ENCODE measurements around the gene RPUSD1. TPM values are rescaled to one million over a fixed set of nuclear protein-coding genes. Genes with fewer than 3 reads are reported as not detected.

Gene RPUSD1
- total RNA-seq, 1 donor from 2014 or later: 7.8 TPM

DNA sequence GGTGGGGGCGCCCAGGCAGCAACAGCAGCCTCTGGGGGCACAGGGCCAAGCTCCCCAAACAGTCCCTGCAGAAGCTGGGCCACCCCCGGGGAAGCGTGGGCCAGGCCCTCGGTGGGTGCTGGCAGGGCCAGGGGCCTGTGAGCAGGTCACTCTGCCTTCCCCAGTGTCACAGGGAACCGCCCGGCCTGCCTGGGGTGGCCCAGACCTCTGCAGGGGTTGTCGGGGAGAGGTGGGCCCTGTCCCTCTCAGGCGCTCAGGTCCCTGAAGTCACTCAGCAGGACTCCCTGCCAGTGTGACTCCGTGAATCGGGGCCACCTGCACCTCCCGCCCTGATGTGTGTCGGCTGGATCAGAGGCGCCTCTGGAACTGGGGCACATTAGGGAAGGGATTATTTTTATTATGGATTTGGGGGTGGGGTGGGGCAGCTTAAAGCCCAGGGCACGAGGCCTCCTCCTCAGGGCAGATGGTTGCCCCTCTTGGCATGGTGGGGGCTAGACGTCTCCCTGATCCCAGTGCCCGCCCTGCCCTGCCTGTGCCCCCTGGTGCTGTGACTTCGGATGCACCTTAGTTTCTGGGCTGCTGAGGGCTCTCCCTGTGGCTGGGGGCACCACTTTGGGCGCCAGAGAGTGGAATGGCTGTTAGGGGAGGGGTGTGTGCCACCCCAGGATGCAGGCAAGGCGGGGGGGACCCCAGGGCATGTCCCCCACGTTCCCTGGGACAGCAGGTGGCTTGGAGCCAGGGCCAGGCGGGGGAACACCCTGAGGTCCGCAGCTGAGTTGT is 13.6 kb upstream of the RPUSD1 start:
- ATAC-seq (ENCODE audit: poor library complexity) (no peak), DNase-seq (no peak)
- intact Hi-C loops (cut with DNase I): no loop called here

DNA sequence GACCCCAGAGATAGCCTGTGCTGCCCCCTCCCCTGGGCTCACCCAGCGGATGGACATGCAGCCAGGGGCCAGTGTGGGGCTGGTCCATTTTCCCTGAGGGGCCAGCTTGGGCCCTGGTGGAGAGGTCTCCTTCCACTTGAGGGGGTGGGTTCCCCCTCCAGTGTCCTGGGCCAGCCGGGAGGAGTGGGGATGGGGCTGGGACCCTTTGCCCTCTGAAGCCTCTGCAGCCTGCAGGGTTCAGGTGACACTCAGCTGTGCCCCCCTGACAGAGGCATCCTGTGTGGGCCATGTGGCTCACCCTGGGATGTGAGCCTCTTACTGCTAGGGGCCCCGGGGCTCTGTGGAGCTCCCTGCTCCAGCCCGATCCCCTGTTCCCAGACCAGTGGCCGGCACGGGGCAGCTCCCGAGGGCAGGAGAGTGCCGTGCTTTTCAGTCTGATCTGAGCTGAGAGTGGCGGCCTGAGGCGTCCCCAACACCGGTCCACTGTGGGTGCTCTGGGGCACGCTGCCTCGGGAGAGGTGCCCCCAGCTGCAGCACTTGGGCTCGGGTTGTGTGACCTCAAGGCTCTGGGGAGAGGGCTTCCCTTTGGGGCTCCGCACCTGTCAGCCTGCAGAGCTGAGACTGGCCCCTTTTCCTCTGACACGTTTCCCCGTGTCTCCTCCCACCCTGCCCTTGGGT is 12.8 kb upstream of the RPUSD1 start:
- DNase-seq: no peak
- ATAC-seq (ENCODE audit: poor library complexity): no peak
- intact Hi-C loops (cut with DNase I): no loop called here

GRCh38 chr16:799948-800833 is 12.0 kb upstream of the RPUSD1 start, which contains the start of gene GNG13:
GNG13 (minus strand) TSS chr16:800734; CDS start chr16:799077, 1,657 bp downstream.
- intact Hi-C loops (cut with DNase I): no loop called here
- DNase-seq (no peak), ATAC-seq (ENCODE audit: poor library complexity) (no peak)

DNA sequence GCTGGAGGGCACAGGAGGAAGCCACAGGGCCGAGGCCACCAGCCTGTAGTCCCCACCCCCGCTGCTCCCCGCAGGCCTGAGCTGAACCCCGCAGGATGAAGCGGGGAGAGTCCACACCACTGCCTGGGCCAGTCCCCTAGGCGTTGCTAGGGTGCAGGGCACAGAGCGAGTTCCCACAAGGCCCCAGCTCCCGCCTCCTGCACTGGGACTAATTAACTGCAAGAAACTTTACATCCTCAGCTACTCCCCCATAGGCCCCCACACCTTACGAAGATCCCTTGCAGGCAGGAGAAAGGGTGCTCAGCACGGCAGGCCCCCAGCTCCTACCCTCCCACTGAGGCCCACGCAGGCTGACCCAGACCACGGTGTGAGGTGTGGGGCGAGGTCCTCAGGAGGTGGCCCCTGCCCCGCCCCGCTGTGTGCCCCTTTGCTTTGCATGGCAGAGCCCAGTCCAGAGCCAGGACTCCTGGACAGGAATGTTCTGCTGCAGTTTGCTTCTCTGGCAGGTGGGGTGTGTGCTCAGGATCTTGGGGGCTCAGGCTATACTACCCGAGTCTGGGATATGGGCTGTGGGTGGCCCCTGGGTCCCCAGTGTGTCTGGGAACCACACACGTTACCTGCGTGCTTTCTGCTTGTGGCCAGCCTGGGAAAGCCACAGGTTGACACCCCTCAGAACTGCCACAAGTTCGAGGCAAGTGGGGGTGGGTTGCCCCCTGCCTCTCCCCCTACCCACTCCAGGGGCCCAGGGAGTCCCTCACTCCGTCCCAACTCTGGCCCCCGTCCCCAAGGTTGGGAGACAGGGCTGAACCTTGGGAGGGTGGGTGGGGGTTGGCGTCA is 11.1 kb upstream of the RPUSD1 start:
- intact Hi-C loops (cut with DNase I): no loop called here
- DNase-seq (no peak), ATAC-seq (ENCODE audit: poor library complexity) (no peak)

- ATAC-seq (ENCODE audit: poor library complexity) (no peak), DNase-seq (no peak)
- intact Hi-C loops (cut with DNase I): no loop called here
Measured at GRCh38 chr16:798666-799065, 10.5 kb upstream of the RPUSD1 start.

DNA sequence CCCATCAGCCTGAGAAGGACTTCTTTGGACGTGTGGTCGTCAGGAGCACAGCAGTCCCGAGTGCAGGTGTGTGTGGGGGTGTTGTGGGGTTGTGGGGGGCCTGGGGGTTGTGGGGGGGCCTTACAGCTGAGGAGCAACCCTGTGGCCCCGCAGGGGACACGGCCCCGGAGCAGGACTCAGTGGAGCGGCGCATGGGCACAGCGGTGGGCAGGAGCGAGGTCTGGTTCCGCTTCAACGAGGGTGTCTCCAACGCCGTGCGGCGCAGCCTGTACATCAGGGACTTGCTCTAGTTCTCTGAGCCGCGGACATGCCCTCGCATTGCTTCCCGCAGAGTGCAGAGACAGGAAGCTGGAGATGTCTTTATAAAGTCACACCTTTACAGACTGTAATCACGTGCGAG is 9.5 kb upstream of the RPUSD1 start:
- ATAC-seq (ENCODE audit: poor library complexity): no peak
- intact Hi-C loops (cut with DNase I): no loop called here

DNA sequence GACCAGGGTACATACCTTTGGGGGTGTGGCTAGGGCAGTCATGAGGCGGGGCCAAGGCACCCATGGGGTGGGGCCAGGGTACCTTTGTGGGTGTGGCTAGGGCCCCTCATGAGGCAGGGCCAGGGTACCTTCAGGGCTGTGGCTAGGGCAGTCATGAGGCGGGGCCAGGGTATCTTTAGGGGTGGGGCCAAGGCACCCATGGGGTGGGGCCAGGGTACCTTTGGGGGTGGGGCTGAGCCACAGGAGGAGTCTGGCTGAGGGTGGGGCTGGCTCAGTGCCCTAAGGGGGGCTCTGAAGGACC is 8.9 kb upstream of the RPUSD1 start:
- ATAC-seq (ENCODE audit: poor library complexity): no peak
- intact Hi-C loops (cut with DNase I): no loop called here
- no peak for DNase-seq

More for the DNA sequence above, 9.5 kb upstream of the RPUSD1 start:
- no peak for DNase-seq

DNA sequence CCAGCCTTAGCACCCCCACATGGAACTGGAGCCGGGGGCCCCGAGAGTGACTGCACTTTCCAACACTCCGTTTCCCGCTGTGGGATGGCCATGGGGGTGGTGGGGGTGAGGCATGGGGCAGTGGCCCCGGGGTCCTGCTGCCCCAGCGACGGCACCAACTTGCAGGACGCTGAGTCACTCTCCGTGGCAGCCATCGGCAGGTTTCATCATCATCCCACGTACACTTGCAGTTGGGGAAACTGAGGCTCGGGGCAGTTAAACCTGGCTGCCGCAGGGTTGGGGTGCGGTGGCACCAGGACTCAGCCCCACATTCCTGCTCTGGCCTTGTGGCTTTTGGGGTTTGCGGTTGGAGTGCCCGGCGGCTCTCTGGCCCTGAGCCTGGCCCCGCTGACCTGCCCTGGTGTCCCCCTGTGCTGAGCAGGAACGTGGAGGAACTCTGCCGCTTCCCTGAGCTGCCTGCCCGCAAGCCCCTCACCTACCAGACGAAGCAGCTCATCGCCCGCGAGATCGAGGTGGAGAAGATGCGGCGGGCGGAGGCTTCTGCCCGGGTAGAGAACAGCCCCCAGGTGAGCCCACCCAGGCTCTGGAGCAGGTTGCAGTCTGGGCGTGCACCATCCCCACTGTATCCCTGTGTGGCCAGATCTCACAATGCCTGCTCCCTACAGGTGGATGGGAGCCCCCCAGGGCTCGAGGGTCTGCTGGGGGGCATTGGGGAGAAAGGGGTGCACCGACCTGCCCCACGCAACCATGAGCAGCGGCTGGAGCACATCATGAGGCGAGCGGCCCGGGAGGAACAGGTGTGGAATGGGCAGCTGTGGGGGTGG is 8.3 kb upstream of the RPUSD1 start:
- ATAC-seq (ENCODE audit: poor library complexity) (no peak), DNase-seq (no peak)
- intact Hi-C loops (cut with DNase I): no loop called here

DNA sequence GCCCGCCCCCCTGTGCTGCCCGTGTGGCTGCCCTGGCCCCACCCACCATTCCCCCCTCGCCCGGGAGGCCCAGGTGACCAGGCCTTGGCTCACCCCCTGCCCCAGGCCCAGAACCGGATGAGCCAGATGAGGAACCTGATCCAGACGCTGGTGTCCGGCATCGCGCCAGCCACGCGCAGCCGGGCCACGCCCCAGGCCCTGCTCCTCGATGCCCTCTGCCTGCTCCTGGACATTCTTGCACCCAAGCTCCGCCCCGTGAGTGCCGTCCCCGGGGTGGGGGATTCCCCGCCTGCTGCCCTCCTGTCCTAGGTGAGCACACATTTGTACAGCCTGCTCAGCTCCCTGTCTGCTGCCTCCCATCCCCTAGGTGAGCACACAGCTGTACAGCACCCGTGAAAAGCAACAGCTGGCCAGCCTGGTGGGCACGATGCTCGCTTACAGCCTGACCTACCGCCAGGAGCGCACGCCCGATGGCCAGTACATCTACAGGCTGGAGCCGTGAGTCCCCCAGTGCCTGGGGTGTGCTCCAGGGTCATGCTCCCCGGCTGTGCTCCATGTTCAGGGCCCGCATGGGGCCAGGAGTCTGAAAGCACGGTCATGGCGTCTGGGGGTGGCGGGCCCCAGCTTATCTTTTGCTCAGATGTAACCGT is 7.5 kb upstream of the RPUSD1 start:
- intact Hi-C loops (cut with DNase I): no loop called here
- DNase-seq (no peak), ATAC-seq (ENCODE audit: poor library complexity) (no peak)

DNA sequence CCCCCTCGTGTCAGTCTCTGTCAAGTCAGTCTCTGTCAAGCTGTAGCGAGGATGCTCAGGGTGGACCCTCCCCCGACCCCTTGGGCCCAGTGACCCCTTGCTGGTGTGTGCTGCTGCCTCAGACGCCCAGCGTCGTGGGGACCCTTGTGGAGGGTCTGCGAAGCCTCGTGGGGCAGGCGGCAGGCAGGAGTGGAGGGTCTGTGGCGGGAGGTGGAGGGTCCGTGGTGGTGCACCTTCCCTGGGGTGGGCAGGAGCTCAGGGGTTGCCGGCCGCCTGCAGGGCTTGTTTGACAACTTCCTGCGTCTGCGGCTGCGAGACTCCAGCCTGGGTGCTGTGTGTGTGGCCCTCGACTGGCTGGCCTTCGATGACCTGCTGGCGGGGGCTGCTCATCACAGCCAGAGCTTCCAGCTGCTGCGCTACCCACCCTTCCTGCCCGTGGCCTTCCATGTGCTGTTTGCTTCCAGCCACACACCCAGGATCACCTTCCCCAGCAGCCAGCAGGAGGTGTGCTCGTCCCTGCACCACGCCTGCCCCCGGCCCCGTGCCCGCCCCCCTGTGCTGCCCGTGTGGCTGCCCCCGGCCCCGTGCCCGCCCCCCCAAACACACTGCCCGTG is 6.8 kb upstream of the RPUSD1 start:
- intact Hi-C loops (cut with DNase I): no loop called here
- no peak for DNase-seq

DNA sequence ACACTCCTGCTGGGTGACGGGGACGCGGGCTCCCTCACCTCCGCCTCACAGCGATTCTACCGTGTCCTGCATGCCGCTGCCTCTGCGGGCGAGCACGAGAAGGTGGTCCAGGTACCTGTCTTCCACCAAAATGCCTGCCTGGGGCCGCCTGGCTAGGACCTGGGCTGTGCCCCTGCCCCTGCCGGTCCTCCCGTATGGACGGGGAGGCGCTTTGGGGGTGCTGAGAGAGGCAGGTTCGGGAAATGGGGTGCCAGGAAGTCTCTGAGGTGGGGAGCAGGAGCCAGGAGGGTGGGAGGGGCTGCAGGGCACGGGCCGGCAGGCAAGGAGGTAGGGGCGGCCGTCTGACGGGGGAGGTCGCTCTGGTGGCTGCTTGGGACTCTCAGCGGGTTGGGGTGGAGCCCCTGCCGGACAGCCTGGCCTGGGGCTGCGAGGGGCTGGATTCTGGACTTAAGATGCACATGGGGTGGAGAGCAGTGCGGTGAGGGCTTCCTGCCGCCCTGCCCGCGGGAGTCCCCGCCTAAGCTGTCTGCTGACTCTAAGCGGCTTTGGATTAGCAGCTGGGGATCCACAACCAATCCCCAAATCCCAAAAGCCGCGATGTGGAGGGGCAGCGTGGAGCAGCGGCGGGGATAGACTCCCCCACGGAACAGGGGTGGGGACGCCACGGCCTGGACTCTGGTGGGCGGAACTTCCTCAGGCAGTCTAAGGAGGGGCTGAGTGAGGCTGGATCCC is 6.1 kb upstream of the RPUSD1 start:
- ATAC-seq (ENCODE audit: poor library complexity) (no peak), DNase-seq (no peak)
- intact Hi-C loops (cut with DNase I): no loop called here

More for the DNA sequence above, 6.8 kb upstream of the RPUSD1 start:
- ATAC-seq (ENCODE audit: poor library complexity): no peak

DNA sequence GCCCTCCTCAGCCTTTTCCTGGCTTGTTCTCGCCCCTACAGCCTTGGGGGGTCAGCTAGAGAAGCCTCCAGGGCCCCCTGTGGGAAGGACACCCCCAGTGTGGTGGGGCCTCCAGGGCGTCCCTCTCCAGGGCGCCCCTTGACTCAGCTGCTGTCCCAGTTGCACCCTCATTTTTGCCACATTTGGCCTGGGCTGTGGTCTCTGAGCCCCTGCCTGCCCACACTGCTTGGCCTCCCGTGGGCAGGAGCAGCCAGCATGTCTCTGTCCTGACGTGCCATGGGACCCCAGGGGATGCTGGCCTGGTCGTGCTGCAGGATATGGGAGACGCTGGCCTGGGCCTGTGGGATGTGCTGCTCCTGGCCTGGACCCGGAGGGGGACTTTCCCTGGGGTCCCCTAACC is 5.2 kb upstream of the RPUSD1 start:
- intact Hi-C loops (cut with DNase I): no loop called here
- ATAC-seq (ENCODE audit: poor library complexity) (no peak), DNase-seq (no peak)

DNA sequence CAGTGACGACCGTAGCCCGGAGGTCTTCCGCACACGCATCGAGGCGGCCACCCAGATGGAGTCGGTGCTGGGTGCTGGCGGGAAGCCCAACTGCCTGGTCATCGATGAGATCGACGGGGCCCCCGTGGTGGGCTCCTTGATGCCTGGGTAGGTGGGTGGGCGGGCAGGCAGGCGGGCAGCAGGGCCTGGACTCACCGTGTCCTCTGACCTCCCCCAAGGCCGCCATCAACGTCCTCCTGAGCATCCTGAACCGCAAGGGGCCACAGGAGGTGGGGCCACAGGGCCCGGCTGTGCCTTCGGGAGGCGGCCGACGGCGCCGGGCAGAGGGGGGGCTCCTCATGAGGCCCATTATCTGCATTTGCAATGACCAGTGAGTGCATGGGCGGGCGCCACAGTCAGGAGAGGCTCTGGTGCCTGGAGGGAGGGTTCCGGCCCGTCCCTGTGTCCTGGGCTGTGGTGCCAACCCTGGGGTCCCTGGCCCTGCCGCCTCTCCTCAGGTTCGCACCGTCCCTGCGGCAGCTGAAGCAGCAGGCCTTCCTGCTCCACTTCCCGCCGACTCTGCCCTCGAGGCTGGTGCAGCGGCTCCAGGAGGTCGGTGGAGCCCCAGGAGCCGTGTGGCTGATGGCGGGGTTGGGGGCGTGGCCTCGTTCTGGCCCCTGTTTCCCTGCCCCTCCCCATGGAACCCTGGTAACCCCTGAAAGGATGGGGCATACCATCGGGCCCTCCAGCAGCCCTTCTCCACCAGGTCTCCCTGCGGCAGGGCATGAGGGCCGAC is 4.2 kb upstream of the RPUSD1 start:
- intact Hi-C loops (cut with DNase I): no loop called here
- DNase-seq: no peak
- ATAC-seq (ENCODE audit: poor library complexity): no peak

DNA sequence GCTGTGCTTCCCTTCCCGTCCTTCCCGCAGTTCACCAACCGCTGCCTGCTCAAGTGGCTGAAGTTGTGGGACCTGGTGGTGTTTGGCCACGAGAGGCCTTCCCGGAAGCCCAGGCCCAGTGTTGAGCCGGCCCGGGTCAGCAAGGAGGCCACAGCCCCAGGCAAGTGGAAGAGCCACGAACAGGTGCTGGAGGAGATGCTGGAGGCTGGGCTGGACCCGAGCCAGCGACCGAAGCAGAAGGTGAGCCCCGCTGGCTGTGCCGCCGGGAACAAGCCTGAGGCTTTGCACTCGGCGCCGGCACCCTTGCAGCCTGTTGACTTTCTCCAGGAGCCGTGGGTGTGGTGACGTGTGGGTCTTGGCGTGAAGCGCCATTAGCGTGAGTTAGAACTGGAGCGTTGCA is 3.0 kb upstream of the RPUSD1 start:
- no peak for DNase-seq
- intact Hi-C loops (cut with DNase I): no loop called here
- no peak for ATAC-seq (ENCODE audit: poor library complexity)

GRCh38 chr16:790086-790485 is 1.9 kb upstream of the RPUSD1 start:
- intact Hi-C loops (cut with DNase I): no loop called here
- DNase-seq (no peak), ATAC-seq (ENCODE audit: poor library complexity) (no peak)
